GM12891 (cell line): ENCODE data around the gene DNAJC7.

ENCODE experiments used
- POLR2A ChIP-seq: IDR thresholded peaks from 2 replicates; pipeline ENCODE4 v1.6.1; 2011; ENCODE audit warnings: low read depth, low read length, control low read depth
- POLR2AphosphoS5 ChIP-seq: IDR thresholded peaks from 2 replicates; pipeline ENCODE4 v1.6.1; 2011; ENCODE audit warnings: low read depth, low read length, control low read depth
- TAF1 ChIP-seq: IDR thresholded peaks from 2 replicates; pipeline ENCODE4 v1.6.1; 2011; ENCODE audit warnings: low read depth, low read length, control low read depth

DNA sequence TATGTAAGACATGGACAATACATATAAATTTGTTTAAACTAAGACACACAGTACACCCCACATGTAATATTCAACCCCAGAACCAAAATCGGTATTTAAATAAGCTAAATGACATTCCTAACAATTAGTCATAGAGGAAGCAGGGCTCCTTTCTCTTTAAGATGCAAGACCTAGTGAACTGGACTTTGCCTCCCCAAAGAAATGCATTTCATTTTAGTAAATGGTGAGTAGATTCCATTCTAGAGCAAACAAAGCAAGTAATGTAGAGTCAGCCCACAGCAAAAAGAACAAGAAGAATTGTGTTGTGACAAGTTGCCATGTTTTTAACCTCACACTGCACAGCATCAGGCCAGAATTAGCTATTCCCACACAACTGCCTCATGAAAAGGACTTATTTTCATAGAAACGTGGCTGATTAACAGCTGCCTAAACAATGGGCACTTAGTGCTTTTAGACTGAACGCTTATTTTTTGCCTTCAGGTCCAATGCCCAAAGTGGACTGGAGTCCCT, 14.4 kb downstream of the DNAJC7 start:
- no peak for TF ChIP-seq POLR2A
- TF ChIP-seq POLR2AphosphoS5 = no peak
- no peak for TF ChIP-seq TAF1
